Middle frontal gyrus (tissue), 1 donor: ENCODE results near the gene IKBKE.

ENCODE experiments used
- DNase-seq: peaks from one replicate; pipeline ENCODE4 v3.0.0-alpha.2; 2015; ENCODE audit warnings: low spot score; ENCODE audit errors: extremely low spot score

Gene IKBKE

GRCh38 chr1:206511362-206512057 lies 41.2 kb downstream of the IKBKE start:
- DNase-seq: no peak

GRCh38 chr1:206512058-206512850 lies 42.0 kb downstream of the IKBKE start:
- no peak for DNase-seq

GRCh38 chr1:206512851-206513180 lies 42.5 kb downstream of the IKBKE start:
- no peak for DNase-seq

DNA sequence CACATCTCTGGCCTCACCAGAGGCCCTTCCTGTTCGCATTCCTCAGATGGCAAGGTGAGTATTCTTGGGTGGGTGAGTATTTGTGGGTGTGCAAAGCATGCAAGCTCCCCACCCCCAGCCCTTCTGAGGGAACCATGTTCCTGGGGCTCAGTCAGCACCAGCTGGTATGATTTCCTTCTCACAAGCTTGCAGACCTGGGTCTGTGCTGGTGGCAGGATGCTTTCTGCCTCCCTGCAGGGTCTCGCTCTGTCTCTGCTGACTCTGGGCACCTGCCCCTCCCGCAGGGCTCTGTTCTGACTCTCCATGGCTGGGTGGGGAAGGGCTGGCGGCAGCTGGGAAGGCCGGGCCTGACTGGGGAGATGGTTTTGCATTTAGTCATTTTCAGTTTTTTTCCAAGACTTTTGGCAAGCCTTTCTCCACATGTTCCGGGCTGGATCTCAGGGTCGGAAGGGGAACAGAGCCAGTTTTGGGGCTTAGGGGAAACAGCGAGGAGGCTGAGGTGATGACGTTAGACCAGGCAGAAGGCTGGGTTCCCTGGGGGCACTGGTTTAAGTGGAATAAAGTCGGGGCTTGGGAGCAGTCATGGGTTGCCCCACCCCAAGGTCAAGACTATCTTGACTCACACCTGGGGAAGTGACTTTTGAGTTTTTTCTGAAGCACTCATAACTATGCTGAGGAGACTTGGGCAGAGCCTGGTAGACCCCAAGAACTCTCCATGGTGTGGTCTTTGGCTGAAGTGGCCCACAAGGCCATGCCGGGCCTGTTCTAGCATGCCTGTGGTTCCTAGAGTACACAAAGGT lies 43.2 kb downstream of the IKBKE start:
- DNase-seq: no peak

DNA sequence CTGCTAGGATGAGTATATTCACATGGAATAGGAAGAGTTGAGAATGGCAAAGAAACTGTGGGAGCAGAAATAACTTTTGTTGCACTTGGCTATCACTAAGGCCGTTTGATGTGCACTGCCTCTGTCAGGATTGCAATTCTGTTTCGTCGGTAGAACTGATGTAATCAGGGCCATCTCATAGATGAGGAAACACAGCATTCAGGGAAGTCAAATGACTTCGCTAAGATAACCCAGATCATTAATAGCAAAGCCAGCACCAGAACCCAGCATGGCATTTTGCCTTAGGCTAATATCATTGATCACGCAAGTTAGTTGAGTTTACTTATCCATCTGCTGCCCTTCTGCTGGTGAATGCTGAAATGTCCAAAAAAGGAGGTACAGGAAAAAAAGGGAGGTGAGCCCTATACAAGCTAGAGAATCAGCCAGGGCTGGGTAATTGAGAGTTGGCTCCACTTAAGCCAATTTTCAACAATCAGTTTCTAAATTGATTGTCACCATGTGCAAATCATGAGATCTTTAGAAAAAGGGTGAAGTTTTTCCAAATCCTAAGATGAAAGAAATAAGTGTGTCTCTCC lies 44.6 kb downstream of the IKBKE start:
- DNase-seq: no peak

DNA sequence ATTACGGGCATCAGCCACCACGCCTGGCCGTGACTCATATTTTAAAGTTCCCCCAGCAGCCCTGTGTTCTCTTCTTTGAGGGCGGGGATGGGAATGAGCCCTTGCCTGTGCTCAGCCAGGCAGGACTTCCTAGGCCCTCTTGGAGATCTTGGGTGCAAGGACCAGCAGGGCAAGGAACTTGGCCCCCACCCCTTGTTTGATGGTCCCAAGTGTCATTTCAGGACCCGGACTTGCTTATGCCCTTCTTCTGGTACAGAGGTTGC lies 46.4 kb downstream of the IKBKE start:
- no peak for DNase-seq

GRCh38 chr1:206517784-206518183 lies 47.5 kb downstream of the IKBKE start:
- DNase-seq: no peak

DNA sequence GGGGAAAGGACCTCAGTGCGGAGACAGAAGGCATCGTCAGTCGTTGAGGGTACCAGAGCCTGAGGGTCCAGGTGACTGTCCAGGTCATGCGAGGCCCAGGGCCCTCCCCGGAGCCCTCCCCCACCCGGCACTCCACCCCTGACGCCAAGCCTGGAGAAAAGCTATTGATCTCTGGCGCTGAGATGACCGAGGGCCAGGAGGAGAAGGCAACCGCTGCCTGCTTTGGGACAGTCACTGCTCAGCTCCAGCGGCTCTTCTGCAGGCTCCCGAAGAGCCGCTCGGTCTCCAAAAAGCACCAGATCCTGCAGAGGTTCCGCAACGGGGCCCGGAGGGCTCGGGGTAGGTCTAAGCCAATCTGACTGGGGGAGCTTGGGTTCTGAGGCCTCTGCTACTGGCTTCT lies 47.9 kb downstream of the IKBKE start:
- no peak for DNase-seq

DNA sequence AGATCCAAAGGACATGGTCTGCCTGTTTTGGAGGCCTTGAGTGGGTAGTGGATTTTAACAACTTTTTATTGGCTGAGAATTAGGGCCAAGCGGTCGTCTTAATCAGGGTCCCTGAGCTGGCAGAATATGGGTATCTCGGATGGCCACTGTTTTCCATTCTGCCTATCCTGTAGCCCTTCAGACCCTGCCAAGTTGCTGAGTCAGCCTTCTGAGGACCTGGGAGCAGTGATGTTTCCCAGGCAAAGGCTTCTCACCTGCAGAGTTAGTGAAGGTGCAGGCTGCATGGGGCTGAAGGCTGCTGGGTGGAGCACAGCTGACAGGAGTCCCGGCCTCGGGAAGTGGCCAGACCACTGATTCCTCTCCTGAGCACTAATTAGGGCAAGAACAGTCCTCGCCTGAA lies 48.5 kb downstream of the IKBKE start:
- DNase-seq: no peak

- no peak for DNase-seq
These were observed 50.9 kb downstream of the IKBKE start for GRCh38 chr1:206521127-206521526.

DNA sequence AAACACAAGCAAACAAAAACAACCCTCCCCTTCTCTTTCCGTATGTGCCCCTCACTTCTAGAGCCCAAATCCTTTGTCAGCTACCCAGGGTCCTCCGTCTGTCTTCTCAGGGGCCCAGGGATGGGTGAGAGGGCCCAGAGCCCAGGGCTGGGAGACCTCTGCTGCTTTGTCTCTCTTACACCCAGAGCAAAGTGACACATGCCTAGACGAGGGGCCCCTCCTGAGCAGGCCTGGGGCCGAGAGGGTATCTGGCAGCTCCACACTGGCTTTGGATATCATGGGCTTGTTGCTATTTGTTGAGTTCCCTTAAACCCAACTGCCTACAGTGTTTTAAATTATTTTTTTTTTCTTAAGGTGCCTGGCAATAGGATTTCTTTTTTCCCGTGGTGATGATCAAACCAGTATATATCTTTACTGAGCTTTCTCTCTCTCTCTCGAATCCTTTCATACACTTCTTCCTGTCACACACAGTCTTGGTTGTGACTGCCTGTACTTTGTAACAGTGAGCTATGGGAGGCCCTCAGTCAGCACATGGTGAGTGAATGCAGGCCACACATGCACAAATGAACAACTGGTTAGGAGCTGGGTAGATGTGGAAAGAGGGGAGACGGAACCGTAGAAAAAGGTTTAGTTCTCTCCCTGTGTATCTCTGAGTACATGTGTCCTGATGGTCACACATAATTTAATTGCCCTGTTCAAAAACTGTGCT lies 51.6 kb downstream of the IKBKE start:
- DNase-seq: no peak

GRCh38 chr1:206524739-206525364 lies 54.6 kb downstream of the IKBKE start:
- no peak for DNase-seq

- DNase-seq: no peak
These were observed 56.0 kb downstream of the IKBKE start for GRCh38 chr1:206526064-206526911.

DNA sequence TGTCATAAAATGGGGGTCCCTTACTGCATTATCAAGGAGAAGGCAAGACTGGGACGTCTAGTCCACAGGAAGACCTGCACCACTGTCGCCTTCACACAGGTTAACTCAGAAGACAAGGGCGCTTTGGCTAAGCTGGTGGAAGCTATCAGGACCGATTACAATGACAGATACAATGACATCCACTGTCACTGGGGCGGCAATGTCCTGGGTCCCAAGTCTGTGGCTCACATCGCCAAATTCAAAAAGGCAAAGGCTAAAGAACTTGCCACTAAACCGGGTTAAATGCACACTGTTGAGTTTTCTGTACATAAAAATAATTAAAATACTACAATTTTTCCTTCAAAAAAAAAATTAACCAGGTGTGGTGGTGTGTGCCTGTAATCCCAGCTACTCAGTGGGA lies 59.1 kb downstream of the IKBKE start:
- DNase-seq: no peak

DNA sequence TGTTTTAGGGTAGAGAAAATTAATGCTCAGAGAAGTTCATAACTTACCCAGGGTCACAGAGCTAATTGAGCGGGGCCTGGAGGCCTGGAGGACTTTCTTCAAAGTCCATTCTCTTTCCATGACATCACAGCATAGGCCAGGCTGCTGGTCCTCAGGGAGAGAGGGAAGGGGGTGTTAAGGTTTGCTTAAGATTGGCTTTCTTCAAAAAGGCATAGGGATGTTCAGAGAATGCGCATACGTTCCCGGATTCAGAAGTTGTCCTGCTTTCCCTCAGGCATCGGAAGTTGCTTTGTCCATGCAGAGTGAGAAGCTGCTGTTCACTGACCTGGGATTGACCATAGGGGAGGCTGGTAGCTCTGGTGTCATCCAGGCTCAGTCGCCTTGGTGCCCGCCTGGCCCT lies 62.1 kb downstream of the IKBKE start:
- DNase-seq: no peak

DNA sequence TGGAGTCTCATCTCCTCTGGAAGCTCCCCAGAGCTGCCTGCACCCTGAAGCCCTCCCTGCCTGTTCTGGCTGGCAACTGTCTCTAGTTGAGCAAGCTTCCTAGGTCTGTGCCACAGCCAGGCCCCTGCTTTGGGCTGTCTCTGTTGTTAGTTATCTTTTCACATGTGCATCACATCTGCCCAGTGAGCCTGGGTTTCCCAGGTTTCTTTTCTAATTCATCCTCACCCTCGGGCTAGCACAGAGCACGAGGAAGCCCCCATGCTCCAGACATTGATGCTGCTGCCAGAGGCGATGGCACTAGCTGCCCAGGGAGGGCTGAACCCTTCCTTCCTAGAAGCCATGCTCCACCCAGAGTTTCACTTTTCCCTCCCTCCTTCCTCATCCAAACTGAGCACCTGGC lies 64.3 kb downstream of the IKBKE start:
- no peak for DNase-seq

DNA sequence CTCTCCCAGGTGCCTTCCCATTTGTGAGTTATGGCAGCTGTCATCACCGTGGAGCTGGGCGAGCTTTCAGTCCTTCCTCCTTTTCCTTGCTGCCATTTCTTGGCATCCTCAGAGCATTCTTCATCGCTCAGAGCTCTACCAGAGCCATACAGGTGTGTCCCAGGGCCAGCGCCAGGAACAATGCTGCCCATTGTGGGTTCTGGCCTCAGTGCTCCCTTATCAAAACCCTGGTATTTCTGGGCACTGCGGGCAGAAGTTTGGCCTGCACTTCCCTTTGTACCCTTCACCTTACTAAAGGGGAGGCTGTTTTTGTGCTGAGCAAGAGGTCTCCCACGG lies 65.5 kb downstream of the IKBKE start:
- DNase-seq: no peak

- no peak for DNase-seq
These were observed 66.9 kb downstream of the IKBKE start for GRCh38 chr1:206537141-206537540.

- DNase-seq: no peak
These were observed 68.0 kb downstream of the IKBKE start for GRCh38 chr1:206538086-206538770.
